Measurements from ENCODE around the gene SHMT1. TPM values are rescaled to one million over a fixed set of nuclear protein-coding genes. Genes with fewer than 3 reads are reported as not detected.
A peak's percentile ranks its signal among the peaks of the same experiment; 100 is the strongest.

Gene SHMT1
- total and polyA plus RNA-seq, 2 of the 4 experiments (the other 2 are of a cell fraction): 7.5 to 8.1 TPM

DNA sequence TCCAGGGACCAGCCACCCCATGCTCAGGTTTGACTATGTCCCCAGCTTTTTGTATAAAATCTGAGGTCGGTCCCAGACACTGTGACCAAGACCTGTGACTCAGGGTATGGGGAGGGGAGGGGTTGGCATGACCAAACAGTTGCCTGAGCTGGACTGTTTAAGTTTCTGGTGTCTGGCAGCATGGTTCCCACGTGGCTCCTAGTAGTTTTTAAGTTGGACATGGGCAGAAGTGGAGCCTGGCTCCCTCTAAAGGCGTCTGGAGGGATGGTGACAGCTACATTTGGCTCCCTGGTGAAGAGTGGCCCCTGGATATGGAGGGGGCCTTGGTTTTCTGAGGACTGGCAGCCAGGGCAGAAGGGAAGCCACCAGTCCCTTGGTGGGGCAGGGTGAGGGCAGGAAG, 40.3 kb downstream of the SHMT1 start:
- H3K27ac ChIP-seq (ENCODE audit: insufficient read depth, low read length): no peak overlapping the region
- H3K4ac ChIP-seq (ENCODE audit: low read depth, low read length): no peak overlapping the region
- no peak overlapping the region for H4K8ac ChIP-seq (ENCODE audit: low read depth in 2 of 2, low read length in 2 of 2)
- peaks cover 50% of the 10 kb centered on the region for H4K20me1 ChIP-seq (ENCODE audit: insufficient read depth, low read length)
- TF ChIP-seq NFE2L2 (IDR thresholded peaks at IDR 0.05; ENCODE audit: low read depth, low read length) (no peak), MXI1 (IDR thresholded peaks at IDR 0.05; ENCODE audit: borderline replicate concordance, low read depth, low read length) (peak; percentile 64; the same call in 1 of the 2 replicates), MAZ (IDR thresholded peaks at IDR 0.05; ENCODE audit: borderline replicate concordance, low read depth, low read length) (no peak), RFX5 (IDR thresholded peaks at IDR 0.05; ENCODE audit: low read depth, low read length) (no peak), CTCF (conservative IDR thresholded peaks at IDR 0.05; ENCODE audit: low read depth, low read length) (0 out of 2 replicates have a peak, but pooled peaks have one; percentile 9)
- no peak overlapping the region for H3K18ac ChIP-seq (ENCODE audit: low read depth, low read length)
- H3K79me1 ChIP-seq (ENCODE audit: low read depth in 1 of 2, low read length in 2 of 2): peaks cover 20 to 62% of the 10 kb centered on the region in 2 experiments
- WGBS, 2 experiments (ENCODE audit: extremely low coverage in 2 of 2, insufficient read length in 1 of 2): 67% methylated on average over 1 of the region's 3 CpGs; no CpG with 5 or more reads in 1 of the 2 experiments
- no peak overlapping the region for H3K4me2 ChIP-seq (ENCODE audit: low read depth, low read length)
- no peak overlapping the region for H2BK5ac ChIP-seq (ENCODE audit: low read depth, low read length, poor library complexity, severe bottlenecking)
- H3K56ac ChIP-seq (ENCODE audit: extremely low read depth, insufficient read depth, low read length): no peak overlapping the region
- no TSS peak for BruUV-seq (replicated peaks)
- H2AK5ac ChIP-seq (ENCODE audit: low read depth, low read length): no peak overlapping the region
- in situ Hi-C loops (cut with MboI; ENCODE audit: low sequenced_read_pairs) (no loop called here), dilution Hi-C loops (cut with HindIII; ENCODE audit: low sequenced_read_pairs, unreplicated experiment) (no loop called here), intact Hi-C loops (cut with micrococcal nuclease) (no loop called here)
- no peak overlapping the region for H3K23ac ChIP-seq (ENCODE audit: low read depth, low read length)
- no peak overlapping the region for H2BK15ac ChIP-seq (ENCODE audit: low read depth, low read length)
- H3K27me3 ChIP-seq (ENCODE audit: control insufficient read depth, insufficient read depth, low read length): no peaks in the 10 kb centered on the region
- no peaks in the 10 kb centered on the region for H3K9me3 ChIP-seq (ENCODE audit: control insufficient read depth, insufficient read depth, low read length)
- H4K5ac ChIP-seq (ENCODE audit: low read depth, low read length): no peak overlapping the region
- peaks cover 49% of the 10 kb centered on the region for H3K36me3 ChIP-seq (ENCODE audit: control insufficient read depth, insufficient read depth, low read length)
- H3K9ac ChIP-seq (ENCODE audit: low read depth, low read length): no peak overlapping the region
- no peak overlapping the region for H3K14ac ChIP-seq (replicated peaks; ENCODE audit: low read depth, low read length)
- no peak overlapping the region for H2AFZ ChIP-seq (replicated peaks; ENCODE audit: low read length, poor library complexity)
- peak; percentile 18 for ATAC-seq (ENCODE audit: low read depth)
- H2AK9ac ChIP-seq (replicated peaks; ENCODE audit: low read depth, low read length, poor library complexity): no peak overlapping the region
- H3K4me3 ChIP-seq (ENCODE audit: insufficient read depth, low read depth, low read length): no peak overlapping the region
- H3K9me1 ChIP-seq (ENCODE audit: insufficient read depth, low read length): 0 out of 2 replicates have a peak, but pooled peaks cover 1% of the 10 kb centered on the region
- H4K91ac ChIP-seq (ENCODE audit: insufficient read depth, low read depth, low read length): no peak overlapping the region
- no peak overlapping the region for H2BK120ac ChIP-seq (ENCODE audit: low read depth, low read length)
- ChIA-PET POLR2A (ENCODE audit: unreplicated experiment) (no interaction called here), CTCF (interaction anchor here (0.6 kb wide), 1 partner anchor 305 kb away, joined by 3 read pairs; no protein-coding TSS in a partner anchor)
- DNase-seq: peak; percentile 21
- peaks cover 1% of the 10 kb centered on the region; the same call in 1 of the 2 replicates for H3K4me1 ChIP-seq (ENCODE audit: control insufficient read depth, insufficient read depth, low read length)
- no peak overlapping the region for H2BK20ac ChIP-seq (ENCODE audit: low read depth, low read length)

Data from IMR-90 (cell line).